ENCODE data around the gene TAS1R3. TPM values are rescaled to one million over a fixed set of nuclear protein-coding genes. Genes with fewer than 3 reads are reported as not detected.
A peak's percentile ranks its signal among the peaks of the same experiment; 100 is the strongest.

The TAS1R3 gene
- total and polyA plus RNA-seq, 4 donors: 0.13 to 1.3 (median 0.55) TPM

DNA sequence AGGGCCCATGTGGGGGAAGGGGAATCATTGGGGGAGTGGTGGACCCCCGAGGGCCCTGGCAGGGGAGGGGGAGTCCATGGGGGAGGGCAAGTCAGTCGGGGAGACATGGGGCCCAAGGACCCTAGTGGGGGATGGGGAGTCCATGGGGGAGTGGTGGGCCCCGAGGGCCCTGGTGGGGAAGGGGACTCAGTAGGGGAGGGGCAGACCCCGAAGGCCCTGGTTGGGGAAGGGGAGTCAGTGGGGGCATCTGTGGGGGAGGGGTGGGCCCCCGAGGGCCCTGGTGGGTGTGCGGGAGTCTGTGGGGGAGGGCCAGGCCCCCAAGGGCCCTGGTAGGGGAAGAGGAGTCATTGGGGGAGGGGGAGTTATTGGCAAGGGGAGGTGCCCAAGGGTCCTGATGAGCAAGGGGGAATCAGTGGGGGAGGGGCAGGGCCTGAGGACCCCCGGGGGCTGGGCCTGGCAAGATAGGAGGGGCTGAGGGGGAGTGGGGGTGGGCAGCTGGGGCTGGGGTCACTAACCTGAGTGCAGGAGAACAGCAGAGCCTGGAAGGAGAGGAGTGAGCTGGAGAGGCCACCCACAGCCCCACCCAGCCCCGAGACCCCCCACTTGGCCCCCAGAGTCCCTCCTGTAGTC lies 25.2 kb downstream of the TAS1R3 start:
- Histone ChIP-seq H3K27ac (ENCODE audit: low read depth in 1 of 2, low read length in 1 of 2) (peak overlapping the region in 1 of 2 donors; percentile 74), H3K9me3 (ENCODE audit: control insufficient read depth in 4 of 4, insufficient read depth in 3 of 4, low read length in 3 of 4) (peaks cover 0 to 5% (median 0%) of the 10 kb centered on the region in 4 donors), H3K36me3 (ENCODE audit: control insufficient read depth in 4 of 4, insufficient read depth in 4 of 4, low read length in 4 of 4) (peaks cover 0 to 14% (median 5%) of the 10 kb centered on the region in 4 donors), H3K27me3 (ENCODE audit: control insufficient read depth in 3 of 3, insufficient read depth in 3 of 3, low read length in 2 of 3) (peaks cover 0 to 4% (median 0%) of the 10 kb centered on the region in 3 donors), H3K4me3 (no peak overlapping the region), H3K9ac (ENCODE audit: insufficient read depth in 1 of 2, low read length in 2 of 2) (no peak overlapping the region), H3K4me1 (ENCODE audit: control insufficient read depth in 5 of 5, insufficient read depth in 5 of 5, low read length in 5 of 5) (peaks cover 0 to 46% (median 9%) of the 10 kb centered on the region in 5 donors)
- WGBS, 2 donors: 34 to 46% methylated on average over 6 to 8 of the region's 8 CpGs
- ATAC-seq (ENCODE audit: insufficient read depth, low FRiP score): no peak
- TF ChIP-seq, protein P1, sequence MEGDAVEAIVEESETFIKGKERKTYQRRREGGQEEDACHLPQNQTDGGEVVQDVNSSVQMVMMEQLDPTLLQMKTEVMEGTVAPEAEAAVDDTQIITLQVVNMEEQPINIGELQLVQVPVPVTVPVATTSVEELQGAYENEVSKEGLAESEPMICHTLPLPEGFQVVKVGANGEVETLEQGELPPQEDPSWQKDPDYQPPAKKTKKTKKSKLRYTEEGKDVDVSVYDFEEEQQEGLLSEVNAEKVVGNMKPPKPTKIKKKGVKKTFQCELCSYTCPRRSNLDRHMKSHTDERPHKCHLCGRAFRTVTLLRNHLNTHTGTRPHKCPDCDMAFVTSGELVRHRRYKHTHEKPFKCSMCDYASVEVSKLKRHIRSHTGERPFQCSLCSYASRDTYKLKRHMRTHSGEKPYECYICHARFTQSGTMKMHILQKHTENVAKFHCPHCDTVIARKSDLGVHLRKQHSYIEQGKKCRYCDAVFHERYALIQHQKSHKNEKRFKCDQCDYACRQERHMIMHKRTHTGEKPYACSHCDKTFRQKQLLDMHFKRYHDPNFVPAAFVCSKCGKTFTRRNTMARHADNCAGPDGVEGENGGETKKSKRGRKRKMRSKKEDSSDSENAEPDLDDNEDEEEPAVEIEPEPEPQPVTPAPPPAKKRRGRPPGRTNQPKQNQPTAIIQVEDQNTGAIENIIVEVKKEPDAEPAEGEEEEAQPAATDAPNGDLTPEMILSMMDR (IDR thresholded peaks at IDR 0.05; ENCODE audit: control extremely low read depth, extremely low read depth): no peak
- DNase-seq: no peak

DNA sequence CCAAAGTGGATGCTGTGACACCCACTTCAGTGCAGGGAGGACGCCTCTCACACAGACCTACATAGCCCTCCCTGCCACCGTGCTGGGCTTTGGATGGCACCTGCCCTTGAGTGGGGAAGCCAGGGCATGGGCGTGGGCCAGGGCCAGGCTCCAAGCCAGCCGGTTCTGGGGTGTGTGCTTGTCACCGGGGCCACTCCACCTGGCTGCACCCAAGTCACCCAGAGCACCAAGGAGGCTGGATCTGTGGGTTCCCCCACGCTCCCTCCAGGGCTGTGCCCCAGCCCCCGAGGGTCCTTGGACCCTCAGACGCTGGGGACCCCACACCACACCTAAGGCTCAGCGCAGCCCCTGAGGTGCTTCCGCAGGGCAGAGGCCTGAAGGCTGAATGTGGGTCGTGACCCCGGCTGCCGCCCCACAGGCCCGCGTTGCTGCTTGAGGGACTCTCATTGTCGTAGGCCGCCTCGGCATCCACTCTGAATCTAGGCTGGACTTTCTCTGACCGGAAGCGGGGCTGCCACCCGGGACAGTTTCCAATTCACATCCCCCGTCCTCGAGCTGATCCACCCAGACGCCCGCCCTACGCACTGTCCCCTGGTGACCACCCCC lies 25.8 kb downstream of the TAS1R3 start:
- TF ChIP-seq, protein P1 (IDR thresholded peaks at IDR 0.05; ENCODE audit: control extremely low read depth, extremely low read depth): no peak
- DNase-seq (peak; percentile 48 to 65 (median 60)), ATAC-seq (ENCODE audit: insufficient read depth, low FRiP score) (no peak)
- peak overlapping the region; percentile 55 to 86 for H3K9ac ChIP-seq (ENCODE audit: insufficient read depth in 1 of 2, low read length in 2 of 2)
- peaks cover 0 to 5% (median 0%) of the 10 kb centered on the region in 4 donors for H3K9me3 ChIP-seq (ENCODE audit: control insufficient read depth in 4 of 4, insufficient read depth in 3 of 4, low read length in 3 of 4)
- WGBS, 2 donors: 31 to 62% methylated on average over 26 of the region's 26 CpGs
- H3K4me1 ChIP-seq (ENCODE audit: control insufficient read depth in 5 of 5, insufficient read depth in 5 of 5, low read length in 5 of 5): peaks cover 0 to 44% (median 9%) of the 10 kb centered on the region in 5 donors
- H3K27ac ChIP-seq (ENCODE audit: low read depth in 1 of 2, low read length in 1 of 2): peak overlapping the region in 1 of 2 donors; percentile 74
- H3K36me3 ChIP-seq (ENCODE audit: control insufficient read depth in 4 of 4, insufficient read depth in 4 of 4, low read length in 4 of 4): peaks cover 0 to 14% (median 5%) of the 10 kb centered on the region in 4 donors
- H3K27me3 ChIP-seq (ENCODE audit: control insufficient read depth in 3 of 3, insufficient read depth in 3 of 3, low read length in 2 of 3): peaks cover 0 to 4% (median 0%) of the 10 kb centered on the region in 3 donors
- peak overlapping the region; percentile 23 for H3K4me3 ChIP-seq

DNA sequence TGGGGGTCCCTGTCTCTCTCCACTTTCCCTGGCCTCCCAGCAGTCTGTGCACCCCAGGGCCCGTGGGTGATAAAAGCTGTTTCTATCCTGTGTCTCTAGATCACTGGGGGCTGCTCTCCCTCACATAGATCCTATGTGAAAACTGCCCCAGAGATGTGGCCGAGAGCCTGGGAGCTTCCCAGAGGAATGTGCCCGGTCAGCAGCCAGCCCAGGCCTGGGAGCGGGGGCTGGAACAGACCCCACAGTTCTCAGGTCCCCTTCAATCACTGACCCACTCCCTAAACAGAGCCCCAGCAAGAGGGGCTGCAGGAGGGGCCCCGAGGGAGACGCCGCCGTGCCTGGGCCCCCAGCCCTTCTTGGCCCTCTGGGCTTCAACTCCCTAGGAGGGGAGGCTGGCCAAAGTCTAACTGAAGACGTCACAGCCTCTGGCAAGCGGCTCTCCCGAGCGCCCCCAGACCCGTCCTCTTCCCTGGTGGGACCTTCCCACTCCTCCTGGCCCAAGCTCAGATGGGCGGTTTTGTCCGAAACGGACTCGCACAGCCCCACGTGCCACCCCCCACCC lies 26.9 kb downstream of the TAS1R3 start:
- DNase-seq: peak in 1 of 3 donors; percentile 79

More for the DNA sequence above, 26.9 kb downstream of the TAS1R3 start:
- Histone ChIP-seq H3K4me1 (ENCODE audit: control insufficient read depth in 5 of 5, insufficient read depth in 5 of 5, low read length in 5 of 5) (peaks cover 0 to 39% (median 11%) of the 10 kb centered on the region in 5 donors), H3K9me3 (ENCODE audit: control insufficient read depth in 4 of 4, insufficient read depth in 3 of 4, low read length in 3 of 4) (peaks cover 0 to 5% (median 0%) of the 10 kb centered on the region in 4 donors), H3K27ac (ENCODE audit: low read depth in 1 of 2, low read length in 1 of 2) (peak overlapping the region; percentile 21 to 79), H3K9ac (ENCODE audit: insufficient read depth in 1 of 2, low read length in 2 of 2) (peak overlapping the region; percentile 55 to 86), H3K4me3 (peak overlapping the region; percentile 37), H3K27me3 (ENCODE audit: control insufficient read depth in 3 of 3, insufficient read depth in 3 of 3, low read length in 2 of 3) (peaks cover 0 to 4% (median 0%) of the 10 kb centered on the region in 3 donors), H3K36me3 (ENCODE audit: control insufficient read depth in 4 of 4, insufficient read depth in 4 of 4, low read length in 4 of 4) (peaks cover 0 to 8% (median 2%) of the 10 kb centered on the region in 4 donors)
- ATAC-seq (ENCODE audit: insufficient read depth, low FRiP score): no peak
- 16 to 23% methylated on average over 17 to 18 of the region's 18 CpGs for WGBS, 2 donors
- TF ChIP-seq, protein P1 (IDR thresholded peaks at IDR 0.05; ENCODE audit: control extremely low read depth, extremely low read depth): no peak

All from lung (tissue), 12 donors.